Tibial nerve (tissue), 4 donors: ENCODE measurements around the gene PRRC2C. TPM values are rescaled to one million over a fixed set of nuclear protein-coding genes. Genes with fewer than 3 reads are reported as not detected.

Experiments used
- DNase-seq, 2 donors: peaks; one replicate each; pipeline ENCODE4 v3.0.0-alpha.2; 2019; ENCODE audit warnings: low spot score in 2 of 2
- H3K27ac ChIP-seq, 4 donors: fragments of 200-600 bp; sonication (generic) in 3 of 4; one replicate each; pipeline ENCODE4 v1.5.1; 2017 to 2019; ENCODE audit warnings: mild to moderate bottlenecking in 1 of 4
- H3K27me3 ChIP-seq, 2 donors: fragments of 200-600 bp; sonication (generic) in 1 of 2; one replicate each; pipeline versions ENCODE4 v1.5.1 to v1.6.0; 2017 to 2019
- H3K36me3 ChIP-seq, 3 donors: fragments of 200-600 bp; sonication (generic); one replicate each; pipeline ENCODE4 v1.5.1; 2018 to 2019
- H3K4me1 ChIP-seq, 4 donors: fragments of 200-600 bp; sonication (generic) in 3 of 4; one replicate each; pipeline ENCODE4 v1.5.1; 2017 to 2019
- H3K4me3 ChIP-seq, 4 donors: fragments of 200-600 bp; sonication (generic) in 3 of 4; one replicate each; pipeline ENCODE4 v1.5.1; 2017 to 2019; ENCODE audit warnings: mild to moderate bottlenecking in 1 of 4, moderate library complexity in 1 of 4
- H3K9me3 ChIP-seq, 4 donors: fragments of 200-600 bp; sonication (generic) in 3 of 4; one replicate each; pipeline ENCODE4 v1.5.1; 2017 to 2019
- CTCF ChIP-seq, 5 experiments: fragments of 200-600 bp in 3 of 5; fragments of 450-650 bp in 2 of 5; sonication (generic) in 3 of 5; IDR thresholded peaks; one replicate each; pipeline ENCODE4 v1.5.1; 2016 to 2019; ENCODE audit warnings: antibody characterized with exemption in 5 of 5, mild to moderate bottlenecking in 3 of 5, moderate library complexity in 2 of 5
- EP300 ChIP-seq, 2 donors: sonication (generic); formaldehyde crosslinking; IDR thresholded peaks; one replicate each; pipeline ENCODE4 v1.6.1; 2017; ENCODE audit warnings: antibody characterized with exemption in 2 of 2, mild to moderate bottlenecking in 1 of 2
- POLR2A ChIP-seq, 2 donors: fragments of 450-650 bp; IDR thresholded peaks; one replicate each; pipeline ENCODE4 v1.6.1; 2017; ENCODE audit warnings: antibody characterized with exemption in 2 of 2, mild to moderate bottlenecking in 2 of 2, moderate library complexity in 2 of 2
- WGBS, 2 donors: methylation state at CpG; one replicate each; pipeline ENCODE4 v1.1.5; 2018; 5-methylcytosine and 5-hydroxymethylcytosine counted together
- total RNA-seq, 4 donors: library from RNA; depleted of rRNA; stranded (reverse); fragments of >200 nt; gene quantifications; one replicate each; pipeline ENCODE4 v1.1.0, GENCODE V29; 2016

Gene PRRC2C
- total RNA-seq, 4 donors from 2014 or later: 69.8 to 91.6 (median 80.2) TPM

GRCh38 chr1:171472183-171472647 is 13.1 kb upstream of the PRRC2C start:
- Histone ChIP-seq H3K4me1 (no peaks in the 10 kb centered on the region), H3K9me3 (no peaks in the 10 kb centered on the region), H3K36me3 (no peaks in the 10 kb centered on the region), H3K4me3 (no peak overlapping the region), H3K27ac (no peak overlapping the region), H3K27me3 (no peaks in the 10 kb centered on the region)
- DNase-seq: no peak
- WGBS, 2 donors: 89 to 96% methylated on average over 7 of the region's 7 CpGs
- TF ChIP-seq POLR2A (IDR thresholded peaks at IDR 0.05): no peak
- TF ChIP-seq EP300 (IDR thresholded peaks at IDR 0.05): no peak
- TF ChIP-seq CTCF (IDR thresholded peaks at IDR 0.05): no peak

- Histone ChIP-seq H3K27ac (no peak overlapping the region), H3K4me1 (no peaks in the 10 kb centered on the region), H3K27me3 (no peaks in the 10 kb centered on the region), H3K36me3 (no peaks in the 10 kb centered on the region), H3K4me3 (no peak overlapping the region), H3K9me3 (no peaks in the 10 kb centered on the region)
- DNase-seq: no peak
- WGBS, 2 donors: 81 to 93% methylated on average over 1 of the region's 1 CpG
- TF ChIP-seq CTCF (IDR thresholded peaks at IDR 0.05): no peak
- no peak for TF ChIP-seq POLR2A (IDR thresholded peaks at IDR 0.05)
- no peak for TF ChIP-seq EP300 (IDR thresholded peaks at IDR 0.05)
Observed at GRCh38 chr1:171476829-171477228, 8.5 kb upstream of the PRRC2C start.

GRCh38 chr1:171477804-171478203 is 7.5 kb upstream of the PRRC2C start:
- 85 to 88% methylated on average over 1 of the region's 1 CpG for WGBS, 2 donors
- no peak for DNase-seq
- no peaks in the 10 kb centered on the region for H3K4me1 ChIP-seq
- H3K27me3 ChIP-seq: no peaks in the 10 kb centered on the region
- H3K36me3 ChIP-seq: no peaks in the 10 kb centered on the region
- no peaks in the 10 kb centered on the region for H3K9me3 ChIP-seq
- no peak for TF ChIP-seq POLR2A (IDR thresholded peaks at IDR 0.05)
- no peak for TF ChIP-seq CTCF (IDR thresholded peaks at IDR 0.05)
- TF ChIP-seq EP300 (IDR thresholded peaks at IDR 0.05): no peak
- H3K4me3 ChIP-seq: no peak overlapping the region
- H3K27ac ChIP-seq: no peak overlapping the region

- 58 to 72% methylated on average over 2 of the region's 2 CpGs for WGBS, 2 donors
- no peak for TF ChIP-seq EP300 (IDR thresholded peaks at IDR 0.05)
- TF ChIP-seq CTCF (IDR thresholded peaks at IDR 0.05): no peak
- no peak for TF ChIP-seq POLR2A (IDR thresholded peaks at IDR 0.05)
- Histone ChIP-seq H3K4me1 (peaks cover 0 to 6% (median 0%) of the 10 kb centered on the region in 4 donors), H3K36me3 (no peaks in the 10 kb centered on the region), H3K27ac (no peak overlapping the region), H3K4me3 (no peak overlapping the region), H3K27me3 (no peaks in the 10 kb centered on the region), H3K9me3 (no peaks in the 10 kb centered on the region)
- no peak for DNase-seq
Observed at GRCh38 chr1:171480035-171480434, 5.3 kb upstream of the PRRC2C start.

- Histone ChIP-seq H3K4me3 (peak overlapping the region; percentile 57 to 98 (median 86)), H3K9me3 (no peaks in the 10 kb centered on the region), H3K36me3 (peaks cover 0 to under 1% (median 0%) of the 10 kb centered on the region in 3 donors), H3K27ac (peak overlapping the region; percentile 97 to 100 (median 98)), H3K27me3 (no peaks in the 10 kb centered on the region), H3K4me1 (peaks cover 0 to 41% (median 17%) of the 10 kb centered on the region in 4 donors)
- no peak for TF ChIP-seq CTCF (IDR thresholded peaks at IDR 0.05)
- no peak for TF ChIP-seq POLR2A (IDR thresholded peaks at IDR 0.05)
- TF ChIP-seq EP300 (IDR thresholded peaks at IDR 0.05): no peak
- DNase-seq: no peak
- WGBS, 2 donors: 25% methylated on average over 6 of the region's 6 CpGs
Observed at GRCh38 chr1:171484760-171485374, 463 bp upstream of the PRRC2C start.
